OCI-LY3 (cell line): ENCODE measurements around the gene NAT8L.

ENCODE experiments used
- CTCF ChIP-seq: fragments of 200-600, 300-600 bp; sonication (generic); IDR thresholded peaks from 2 replicates; pipeline ENCODE4 v1.5.1; 2014; ENCODE audit warnings: antibody characterized with exemption, low read length, low read depth
- EZH2phosphoT487 ChIP-seq: fragments of 200-600 bp; shearing (Covaris generic); IDR thresholded peaks from 2 replicates; pipeline ENCODE4 v1.6.1; 2018; ENCODE audit warnings: antibody characterized with exemption, mixed run types, low read depth

GRCh38 chr4:2049811-2050210, 9.3 kb upstream of the NAT8L start:
- no peak for TF ChIP-seq CTCF
- no peak for TF ChIP-seq EZH2phosphoT487
